NCI-H345 treated with DMSO at 0.1 percent for 48 hours (cell line): ENCODE measurements around the gene DNAAF3.
"Not testable (repeated sequence)": the region's sequence is repeated elsewhere in the genome, so short reads cannot be mapped to it uniquely, and the experiment has no call there.

Source experiments
- DNase-seq: peaks from one replicate; lab custom pipeline; 2025; ENCODE audit not compliant: unreplicated experiment; lab: John Stamatoyannopoulos, UW

Gene DNAAF3

DNA sequence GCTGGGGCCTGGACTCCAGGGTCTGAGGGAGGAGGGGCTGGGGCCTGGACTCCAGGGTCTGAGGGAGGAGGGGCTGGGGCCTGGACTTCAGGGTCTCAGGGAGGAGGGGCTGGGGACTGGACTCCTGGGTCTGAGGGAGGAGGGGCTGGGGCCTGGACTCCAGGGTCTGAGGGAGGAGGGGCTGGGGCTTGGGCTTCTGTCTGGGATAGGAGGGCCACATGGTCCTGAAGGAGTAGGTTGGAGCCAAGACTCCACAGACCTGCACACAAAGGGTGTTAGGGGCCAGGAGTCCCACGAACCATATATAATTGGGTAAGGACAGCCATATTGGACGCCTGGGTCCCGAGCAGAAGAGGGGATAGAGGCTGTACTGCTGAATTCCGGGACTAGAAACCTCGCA, 10.6 kb downstream of the DNAAF3 start:
- not testable (repeated sequence) for DNase-seq

DNA sequence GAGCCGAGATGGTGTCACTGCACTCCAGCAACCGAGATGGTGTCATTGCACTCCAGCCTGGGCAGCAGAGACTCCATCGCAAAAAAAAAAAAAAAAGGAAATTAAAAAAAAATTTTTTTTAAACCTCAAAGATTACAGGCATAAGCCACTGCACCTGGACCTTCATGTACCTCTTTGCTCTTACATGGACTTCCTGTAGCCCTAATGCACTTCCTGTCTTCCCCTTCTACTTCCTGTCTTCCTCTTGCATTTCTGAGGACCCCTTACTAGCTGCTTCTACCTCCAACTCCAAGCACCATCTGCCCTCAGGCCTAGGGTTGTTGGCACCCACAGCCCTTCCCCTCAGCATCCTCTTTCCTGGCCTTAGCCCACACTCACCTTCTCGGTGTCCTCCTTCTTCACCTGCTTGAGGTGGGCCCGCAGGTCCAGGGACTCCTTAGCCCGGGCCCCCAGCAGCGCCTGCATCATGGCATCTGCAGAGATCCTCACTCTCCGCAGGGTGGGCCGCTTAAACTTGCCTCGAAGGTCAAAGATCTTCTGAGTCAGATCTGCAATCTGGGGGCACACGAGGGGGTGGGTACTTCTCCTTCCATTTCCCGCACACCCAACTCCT, 12.7 kb downstream of the DNAAF3 start:
- no peak for DNase-seq

DNA sequence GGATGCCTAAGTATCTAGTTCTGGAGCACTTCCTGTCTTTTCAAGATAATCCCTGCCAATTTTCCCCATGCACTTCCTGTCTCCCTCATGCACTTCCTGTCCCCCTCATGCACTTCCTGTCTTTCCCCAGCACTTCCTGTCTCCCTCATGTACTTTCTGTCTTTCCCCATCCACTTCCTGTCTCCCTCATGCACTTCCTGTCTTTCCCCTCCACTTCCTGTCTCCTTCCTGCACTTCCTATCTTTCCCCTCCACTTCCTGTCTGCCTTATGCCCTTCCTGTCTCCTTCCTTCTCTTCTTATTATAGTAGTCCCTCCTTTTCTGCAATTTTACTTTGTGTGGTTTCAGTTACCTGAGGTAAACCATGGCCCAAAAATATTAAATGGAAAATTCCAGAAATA, 14.4 kb downstream of the DNAAF3 start:
- no peak for DNase-seq

DNA sequence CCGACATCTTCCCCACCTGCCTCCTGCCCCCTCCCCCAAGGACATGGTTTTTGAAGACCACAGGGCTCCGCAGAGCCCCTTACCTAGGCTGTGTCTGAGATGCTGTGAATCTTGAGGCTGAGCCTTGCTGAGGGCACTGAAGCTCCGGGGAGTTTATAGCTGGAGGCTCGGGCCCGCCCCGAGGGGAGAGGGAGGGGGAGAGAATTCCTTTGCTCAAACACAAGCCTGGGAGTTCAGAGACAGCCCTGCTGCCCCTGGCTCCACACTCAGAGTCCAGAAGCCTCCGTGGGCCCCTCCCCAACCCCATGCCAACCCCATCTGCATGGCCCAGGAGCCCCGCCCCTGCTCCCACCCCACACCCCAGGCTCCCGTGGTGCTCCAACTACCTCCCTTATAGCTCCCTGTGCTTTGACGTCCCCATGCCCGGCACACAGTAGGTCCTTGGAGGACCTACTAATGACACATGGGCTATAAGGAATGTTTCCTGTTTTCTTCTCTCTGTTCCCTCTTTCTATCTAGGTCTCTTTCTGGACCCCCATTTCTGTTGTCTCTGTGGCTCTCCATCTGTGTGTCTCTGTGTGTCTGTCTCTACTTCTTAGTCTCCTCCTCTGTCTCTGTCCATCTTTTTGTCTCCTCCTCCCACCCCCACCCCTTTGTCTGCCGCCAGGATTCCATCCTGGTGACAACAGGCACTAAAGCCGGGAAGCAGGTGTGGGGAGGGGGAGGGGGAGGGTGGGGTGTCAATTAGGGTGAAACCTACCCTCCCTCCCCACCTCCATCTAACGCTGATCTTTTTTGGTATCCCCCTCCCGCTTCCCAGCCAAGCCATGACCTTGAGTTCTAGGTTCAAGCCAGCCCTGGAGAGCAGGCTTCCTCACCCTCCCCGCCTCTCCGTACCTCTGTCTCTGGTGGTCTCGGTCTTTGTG, 17.1 kb downstream of the DNAAF3 start, which contains the start of gene TNNT1:
Gene TNNT1, minus strand, starts transcription at position 129 of the 926 bp plus-strand sequence. CDS start 2,049 bp downstream, outside the sequence.
- DNase-seq = no peak

DNA sequence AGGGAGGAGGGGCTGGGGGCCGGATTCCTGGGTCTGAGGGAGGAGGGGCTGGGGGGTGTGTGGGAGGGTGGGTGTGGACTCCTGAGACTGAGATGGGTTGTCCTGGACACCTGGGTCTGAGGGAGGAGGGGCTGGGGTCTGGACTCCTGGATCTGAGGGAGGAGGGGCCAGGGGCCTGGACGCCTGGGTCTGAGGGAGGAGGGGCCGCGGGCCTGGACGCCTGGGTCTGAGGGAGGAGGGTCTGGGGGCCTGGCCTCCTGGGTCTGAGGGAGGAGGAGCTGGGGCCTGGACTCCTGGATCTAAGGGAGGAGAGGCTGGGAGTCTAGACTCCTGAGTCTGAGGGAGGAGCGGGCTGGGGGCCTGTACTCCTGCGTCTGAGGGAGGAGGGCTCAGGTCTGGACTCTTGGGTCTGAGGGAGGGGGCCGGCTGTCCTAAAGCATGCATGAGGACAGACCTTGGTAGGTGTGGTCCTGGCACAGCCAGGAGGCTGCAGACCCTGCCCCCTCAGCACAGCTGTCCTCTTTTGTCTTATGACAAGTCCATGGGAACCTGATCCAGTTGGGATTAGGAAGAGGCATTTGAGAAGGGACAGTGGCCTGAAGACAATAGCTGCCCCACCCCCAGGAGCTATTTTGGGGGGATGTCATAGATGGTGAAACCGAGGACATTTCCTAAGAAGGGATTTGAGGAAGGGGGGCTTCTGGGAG, 18.7 kb downstream of the DNAAF3 start:
- no peak for DNase-seq

DNA sequence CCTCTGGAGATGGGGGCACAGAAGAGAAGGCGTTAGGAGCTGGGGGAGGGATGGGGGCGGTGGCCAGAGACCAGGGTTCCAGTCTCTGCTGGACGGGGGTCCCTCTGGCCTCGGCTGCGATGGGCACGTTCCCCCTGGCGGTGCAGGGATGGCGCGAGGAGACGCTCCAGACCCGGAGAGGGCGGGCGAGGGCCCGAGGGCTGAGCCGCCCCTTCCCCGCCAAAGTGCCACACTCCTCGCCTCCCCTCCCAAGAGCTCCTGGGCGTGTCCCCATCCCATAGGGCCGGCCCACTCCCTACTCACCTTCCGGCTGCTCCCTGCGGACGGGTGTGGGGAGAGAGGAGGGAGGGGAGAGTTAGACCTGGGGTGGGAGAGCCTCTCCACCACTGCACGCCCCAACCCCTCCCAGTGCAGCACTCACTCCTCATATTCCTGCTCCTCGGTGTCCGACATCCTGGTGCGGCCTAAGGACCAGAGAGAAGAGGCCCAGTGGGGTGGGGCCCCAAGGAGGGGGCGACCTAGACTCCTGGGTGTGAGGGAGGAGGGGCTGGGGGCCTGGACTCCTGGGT, 19.6 kb downstream of the DNAAF3 start:
- DNase-seq = peak; percentile 33

DNA sequence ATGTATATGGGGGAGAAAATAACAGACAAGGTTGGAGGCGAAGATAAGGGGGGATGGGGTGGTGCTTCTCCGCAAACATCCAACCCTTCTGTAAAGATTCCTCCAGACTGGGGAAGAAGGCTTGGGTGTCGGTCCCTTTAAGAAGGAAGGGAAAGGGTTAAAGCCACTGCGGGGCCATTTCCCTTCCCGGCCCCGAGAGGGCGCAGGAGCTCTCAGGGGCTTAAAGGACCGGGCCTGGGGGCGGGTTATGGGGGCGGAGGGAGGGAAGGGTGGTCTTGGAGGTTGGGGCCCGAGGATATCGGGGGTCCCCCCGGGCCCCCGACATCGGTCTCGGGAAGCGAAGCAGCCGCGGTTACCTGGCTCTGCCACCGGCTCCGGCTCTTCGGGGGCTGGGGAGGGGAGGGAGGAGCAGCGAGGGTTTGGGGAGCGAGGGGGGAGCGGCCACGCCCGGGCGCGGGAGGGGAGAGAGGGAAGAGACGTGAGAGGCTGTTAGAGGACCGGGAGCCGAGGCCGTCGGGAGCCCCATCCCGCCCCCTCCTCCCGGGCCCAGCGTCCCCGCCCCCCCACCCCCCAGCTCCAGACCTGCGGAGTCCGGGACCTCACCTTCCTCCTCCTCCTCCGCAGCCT, 20.2 kb downstream of the DNAAF3 start:
- DNase-seq = peak; percentile 1

DNA sequence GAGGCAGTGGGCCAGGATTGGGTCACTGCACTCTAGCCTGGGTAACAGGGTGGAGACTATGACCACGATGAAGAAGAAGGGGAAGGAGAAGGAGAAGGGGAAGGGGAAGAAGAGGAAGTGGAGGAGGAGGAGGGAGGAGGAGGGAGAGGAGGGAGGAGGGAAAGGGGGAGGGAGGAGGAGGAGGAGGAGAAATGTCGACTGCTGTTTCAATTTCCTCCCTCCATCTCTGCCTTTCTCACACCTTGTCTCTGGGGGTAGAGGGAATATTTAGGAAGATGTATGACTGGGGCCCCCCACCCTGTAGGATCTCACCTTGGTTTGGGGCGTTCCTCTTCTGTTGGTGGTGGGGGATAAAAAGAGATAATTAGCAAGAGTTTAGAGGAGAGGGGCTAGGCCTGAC, 21.2 kb downstream of the DNAAF3 start:
- DNase-seq = no peak

DNA sequence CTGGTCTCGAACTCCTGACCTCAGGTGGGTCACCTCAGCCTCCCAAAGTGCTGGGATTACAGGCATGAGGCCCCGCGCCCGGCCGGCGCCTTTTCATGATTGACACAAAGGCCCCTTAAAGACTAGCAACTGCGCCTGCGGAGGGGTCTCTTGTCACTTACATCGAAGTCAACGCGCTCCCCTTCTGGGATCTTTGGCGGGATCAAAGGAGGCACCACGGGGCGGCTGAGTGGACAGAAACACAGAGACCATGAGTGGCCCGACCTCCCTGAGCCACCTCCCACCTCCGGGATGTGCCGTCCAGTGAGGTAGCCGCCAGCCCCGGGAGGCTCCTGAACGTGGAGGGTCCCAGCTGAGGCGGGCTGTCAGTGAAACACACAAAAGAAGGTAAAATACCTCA, 24.7 kb downstream of the DNAAF3 start:
- no peak for DNase-seq

DNA sequence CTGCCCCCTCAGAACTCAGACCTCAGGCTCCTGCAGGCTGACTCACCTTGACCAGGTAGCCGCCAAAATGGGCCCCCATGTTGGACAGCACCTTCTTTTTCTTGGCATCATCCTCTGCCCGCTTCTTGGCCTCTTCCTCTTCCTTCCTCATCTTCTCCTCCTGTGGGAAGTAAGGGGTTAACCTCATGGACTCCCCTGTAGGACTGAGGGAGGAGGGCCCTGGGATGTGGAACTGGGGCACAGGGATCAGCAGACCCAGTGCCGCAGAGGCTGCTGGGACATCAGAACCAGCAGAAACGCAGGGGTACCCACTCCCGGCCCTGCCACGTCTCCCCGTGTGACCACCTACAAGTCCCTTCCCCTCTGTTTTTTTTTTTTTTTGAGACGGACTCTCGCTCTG, 28.5 kb downstream of the DNAAF3 start:
- no peak for DNase-seq

DNA sequence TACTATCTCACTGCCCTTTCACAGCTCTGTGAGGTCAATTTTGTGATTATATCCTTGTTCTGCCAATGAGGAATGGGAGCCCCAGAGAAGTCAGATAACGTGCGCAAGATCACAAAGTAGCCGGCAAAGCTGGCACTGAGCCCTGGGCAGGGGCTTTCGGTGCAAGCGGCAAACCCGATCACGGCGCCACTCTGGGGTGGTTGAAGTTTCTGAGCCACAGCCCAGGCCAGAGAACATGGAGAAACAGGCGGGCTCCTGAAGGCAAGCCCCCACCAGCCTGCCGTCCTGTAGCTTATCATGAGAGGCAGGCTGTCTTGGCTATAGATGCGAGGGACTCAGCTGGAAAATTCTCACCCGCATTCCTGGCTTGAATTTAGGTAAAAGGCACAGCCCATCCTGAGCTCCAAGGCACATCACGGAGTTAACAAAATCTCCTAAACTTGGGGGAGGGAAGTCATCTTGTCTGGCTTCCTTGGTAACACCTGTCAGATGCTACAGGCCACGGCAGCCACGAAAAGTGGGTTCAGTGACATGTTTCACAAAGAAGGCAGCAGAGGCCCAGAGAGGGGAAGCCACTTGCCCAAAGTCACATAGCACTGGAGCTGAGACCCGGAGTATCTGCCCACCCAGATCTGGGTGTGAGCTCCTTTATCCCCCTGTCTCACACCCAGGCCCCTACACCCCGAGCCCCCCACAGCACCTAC, 29.9 kb downstream of the DNAAF3 start:
- DNase-seq = no peak

DNA sequence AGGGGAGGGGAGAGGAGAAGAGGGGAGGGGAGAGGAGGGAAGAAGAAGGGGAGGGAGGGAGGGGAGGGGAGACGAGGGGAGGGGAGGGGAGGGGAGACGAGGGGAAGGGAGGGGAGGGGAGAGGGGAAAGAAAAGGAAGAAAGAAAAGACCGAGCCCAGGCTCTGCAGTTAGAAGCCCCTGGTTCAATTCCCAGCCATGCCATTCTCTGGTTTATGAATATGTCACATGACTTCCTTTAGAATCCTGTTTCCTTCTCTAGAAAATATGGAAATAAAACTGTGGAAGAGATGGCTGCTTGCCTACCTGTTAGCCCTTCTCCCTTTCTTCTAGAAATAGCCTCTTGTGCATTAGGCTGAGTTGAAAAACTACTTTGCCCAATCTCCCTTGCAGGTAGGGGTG, 31.7 kb downstream of the DNAAF3 start:
- no peak for DNase-seq

DNA sequence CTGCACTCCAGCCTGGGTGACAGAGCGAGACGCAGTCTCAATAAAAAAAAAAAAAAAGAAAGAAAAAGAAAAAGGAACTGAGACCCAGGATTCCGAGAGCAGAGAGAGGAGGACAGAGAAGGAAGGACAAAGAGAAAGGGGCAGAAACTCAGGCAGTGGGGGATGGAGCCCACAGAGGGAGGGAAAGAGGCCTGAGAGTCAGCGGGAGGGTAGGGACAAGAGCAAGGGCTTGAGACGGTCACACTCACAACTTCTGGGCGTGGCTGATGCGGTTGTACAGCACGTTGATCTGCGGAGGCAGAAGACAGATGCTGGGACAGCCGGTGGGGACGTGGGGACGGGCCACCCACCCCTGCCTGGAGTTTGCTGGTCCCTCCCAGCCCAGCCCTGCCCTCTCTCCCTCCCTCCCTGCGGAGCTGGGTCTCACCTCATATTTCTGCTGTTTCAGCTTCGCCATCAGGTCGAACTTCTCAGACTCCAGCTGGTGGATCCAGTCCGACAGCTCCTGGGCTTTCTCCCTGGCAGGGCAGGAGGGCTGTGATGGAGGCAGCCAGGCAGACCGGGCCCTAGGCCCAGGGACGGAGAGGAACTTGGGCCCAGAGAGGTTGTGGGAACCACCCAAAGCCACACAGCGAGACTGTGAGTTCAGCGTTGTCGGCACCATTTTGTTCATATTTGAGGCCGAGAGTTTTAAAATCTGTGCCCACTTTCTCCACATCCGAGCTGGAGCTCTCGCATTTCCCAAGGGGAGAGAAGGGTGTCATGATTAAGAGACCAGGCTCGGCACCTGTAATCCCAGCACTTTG, 32.6 kb downstream of the DNAAF3 start:
- no peak for DNase-seq

DNA sequence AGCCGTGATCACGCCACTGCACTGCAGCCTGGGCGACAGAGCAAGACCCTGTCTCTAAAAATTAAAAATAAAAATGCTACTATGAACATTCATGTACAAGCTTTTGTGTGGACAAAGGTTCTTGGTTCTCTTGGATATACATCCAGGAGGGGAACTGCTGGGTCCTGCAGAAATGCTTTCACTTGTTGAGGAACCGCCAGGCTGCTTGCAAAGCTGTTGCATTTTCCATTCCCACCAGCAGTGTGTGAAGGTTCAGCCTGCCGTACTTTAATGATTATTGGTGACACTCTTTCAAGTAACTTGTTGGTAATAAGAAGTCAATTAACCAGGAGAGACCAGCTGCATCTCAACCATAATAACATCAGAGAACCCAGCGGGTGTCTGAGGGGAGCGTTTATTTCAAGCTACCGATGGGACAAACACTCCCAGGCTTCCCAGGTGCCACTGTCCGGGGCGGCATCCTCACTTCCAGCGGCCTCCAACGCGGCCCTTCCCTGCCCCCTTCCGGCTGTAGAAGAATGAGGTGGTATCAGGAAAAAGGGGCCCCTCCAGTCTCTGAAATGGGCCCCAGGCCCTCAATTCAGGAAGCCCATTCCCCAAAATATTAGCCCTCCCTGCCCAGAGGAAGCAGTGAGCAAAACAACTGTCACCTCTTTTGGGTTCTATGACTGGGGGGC, 33.8 kb downstream of the DNAAF3 start:
- DNase-seq = no peak

DNA sequence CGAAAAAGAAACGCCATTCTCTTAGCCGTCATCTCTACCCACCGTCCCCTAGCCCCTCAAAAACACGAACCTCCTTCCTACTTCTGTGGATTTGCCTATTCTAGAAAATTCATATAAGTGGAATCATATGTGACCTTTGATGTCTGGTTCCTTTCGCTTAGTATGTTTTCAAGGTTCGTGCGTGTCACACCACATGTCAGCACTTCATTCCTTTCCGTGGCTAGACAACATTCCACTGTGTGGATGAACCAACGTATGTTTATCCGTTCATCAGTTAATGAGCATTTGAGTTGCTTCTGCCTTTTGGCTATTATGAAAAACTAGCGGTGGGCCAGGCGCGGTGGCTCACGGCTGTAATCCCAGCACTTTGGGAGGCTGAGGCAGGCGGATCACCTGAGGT, 35.0 kb downstream of the DNAAF3 start:
- no peak for DNase-seq

DNA sequence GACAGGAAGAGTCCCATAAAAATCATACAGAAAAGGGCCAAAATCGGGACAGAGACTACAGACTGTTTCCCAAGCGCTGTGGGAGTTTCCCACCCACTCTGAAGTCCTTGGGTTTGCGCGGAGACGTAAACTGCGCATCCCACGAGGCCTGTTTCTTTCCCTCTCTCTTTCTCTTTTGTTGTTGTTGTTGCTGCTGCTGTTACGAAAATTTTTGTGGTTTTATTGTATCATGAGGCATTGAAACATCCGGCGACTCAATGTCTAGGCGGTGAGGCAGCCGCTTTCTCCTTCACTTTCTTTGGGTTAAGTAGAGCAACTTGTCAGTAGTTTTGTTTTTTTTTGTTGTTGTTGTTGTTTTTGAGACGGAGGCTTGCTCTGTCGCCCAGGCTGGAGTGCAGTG, 47.4 kb downstream of the DNAAF3 start:
- DNase-seq = no peak

DNA sequence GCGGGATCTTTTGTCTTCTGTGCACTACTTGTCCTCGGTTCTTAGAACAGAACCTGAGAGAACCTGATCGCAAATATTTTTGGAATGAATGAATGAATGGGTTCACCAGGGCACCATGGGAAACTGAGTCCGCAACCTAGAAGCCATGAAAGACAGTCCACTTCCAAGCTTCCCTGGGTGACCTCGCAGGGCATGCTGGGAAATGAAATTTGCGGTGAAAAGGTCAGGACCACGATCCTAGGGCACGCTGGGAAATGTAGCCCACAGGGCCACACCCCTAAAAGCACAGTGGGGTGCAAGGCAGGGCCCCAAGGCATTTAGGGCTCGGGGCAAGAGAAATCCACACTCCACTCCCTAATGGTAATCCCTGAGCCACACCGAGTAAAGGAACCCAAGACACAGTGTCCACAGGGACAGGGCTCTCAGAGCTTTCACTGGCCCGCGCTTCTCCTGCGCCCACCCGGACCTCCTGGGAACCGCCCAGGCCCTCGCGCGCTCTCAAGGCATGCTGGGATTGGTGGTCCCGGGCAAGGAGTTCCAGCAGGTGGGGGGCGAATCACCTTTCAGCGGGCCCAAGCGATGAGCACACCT, 47.9 kb downstream of the DNAAF3 start:
- no peak for DNase-seq

DNA sequence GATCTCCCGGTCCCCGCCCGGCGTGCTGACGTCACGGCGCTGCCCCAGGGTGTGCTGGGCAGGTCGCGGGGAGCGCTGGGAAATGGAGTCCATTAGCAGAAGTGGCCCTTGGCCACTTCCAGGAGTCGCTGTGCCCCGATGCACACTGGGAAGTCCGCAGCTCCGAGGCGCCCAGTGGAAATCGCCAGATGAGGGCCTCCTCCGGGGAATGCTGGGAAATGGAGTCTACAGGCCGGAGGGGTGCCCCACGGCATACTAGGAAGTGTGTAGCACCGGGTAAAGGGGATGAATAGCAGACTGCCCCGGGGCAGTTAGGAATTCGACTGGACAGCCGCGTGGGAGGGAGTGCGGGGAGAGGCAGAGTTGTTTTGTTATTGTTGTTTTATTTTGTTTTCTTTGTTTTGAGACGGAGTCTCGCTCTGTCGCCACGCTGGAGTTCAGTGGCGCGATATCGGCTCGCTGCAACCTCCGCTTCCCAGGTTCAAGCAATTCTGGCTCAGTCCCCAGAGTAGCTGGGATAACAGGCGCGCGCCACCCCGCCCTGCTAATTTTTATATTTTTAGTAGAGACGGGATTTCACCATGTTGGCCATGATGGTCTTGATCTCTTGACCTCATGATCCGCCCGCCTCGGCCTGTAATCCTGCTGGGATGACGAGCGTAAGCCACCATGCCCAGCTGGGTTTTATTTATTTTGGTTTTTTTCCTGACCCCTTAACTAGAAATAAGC, 48.6 kb downstream of the DNAAF3 start:
- peak; percentile 82 for DNase-seq
